ENCODE measurements around the gene FGF18. TPM values are rescaled to one million over a fixed set of nuclear protein-coding genes. Genes with fewer than 3 reads are reported as not detected.

The FGF18 gene
- total RNA-seq, 1 donor from 2014 or later, result 0.82 TPM

GRCh38 chr5:171462928-171463861 is 43.7 kb downstream of the FGF18 start:
- FAIRE-seq, result no peak
- no peak for DNase-seq (ENCODE audit: low spot score in 2 of 2)

- DNase-seq (ENCODE audit: low spot score in 2 of 2), result no peak
- no peak for FAIRE-seq
These were observed 44.4 kb downstream of the FGF18 start for GRCh38 chr5:171463862-171464229.

- FAIRE-seq, result no peak
These were observed 45.4 kb downstream of the FGF18 start for GRCh38 chr5:171464829-171465228.

GRCh38 chr5:171467107-171467506 is 47.7 kb downstream of the FGF18 start:
- no peak for DNase-seq (ENCODE audit: low spot score in 2 of 2)
- no peak for FAIRE-seq

More at GRCh38 chr5:171464829-171465228, 45.4 kb downstream of the FGF18 start:
- DNase-seq (ENCODE audit: low spot score in 2 of 2), result no peak

- no peak for DNase-seq (ENCODE audit: low spot score in 2 of 2)
These were observed 49.9 kb downstream of the FGF18 start for GRCh38 chr5:171469326-171469725.

GRCh38 chr5:171470420-171470819 is 51.0 kb downstream of the FGF18 start:
- no peak for DNase-seq (ENCODE audit: low spot score in 2 of 2)
- FAIRE-seq, result no peak

More at GRCh38 chr5:171469326-171469725, 49.9 kb downstream of the FGF18 start:
- no peak for FAIRE-seq

- DNase-seq (ENCODE audit: low spot score in 2 of 2) (no peak), FAIRE-seq (no peak)
These were observed 54.9 kb downstream of the FGF18 start for GRCh38 chr5:171474230-171474813.

- FAIRE-seq (no peak), DNase-seq (ENCODE audit: low spot score in 2 of 2) (no peak)
These were observed 56.1 kb downstream of the FGF18 start for GRCh38 chr5:171475596-171475995.

- FAIRE-seq (no peak), DNase-seq (ENCODE audit: low spot score in 2 of 2) (no peak)
These were observed 57.3 kb downstream of the FGF18 start for GRCh38 chr5:171476701-171477100.

- no peak for DNase-seq (ENCODE audit: low spot score in 2 of 2)
- no peak for FAIRE-seq
These were observed 57.7 kb downstream of the FGF18 start for GRCh38 chr5:171477101-171477500.

- no peak for DNase-seq (ENCODE audit: low spot score in 2 of 2)
- no peak for FAIRE-seq
These were observed 58.2 kb downstream of the FGF18 start for GRCh38 chr5:171477666-171478065.

- FAIRE-seq (no peak), DNase-seq (ENCODE audit: low spot score in 2 of 2) (no peak)
These were observed 59.7 kb downstream of the FGF18 start for GRCh38 chr5:171478946-171479775.

GRCh38 chr5:171479776-171480125 is 60.3 kb downstream of the FGF18 start:
- no peak for DNase-seq (ENCODE audit: low spot score in 2 of 2)
- FAIRE-seq, result no peak

GRCh38 chr5:171480239-171480638 is 60.8 kb downstream of the FGF18 start:
- no peak for FAIRE-seq
- no peak for DNase-seq (ENCODE audit: low spot score in 2 of 2)

- DNase-seq (ENCODE audit: low spot score in 2 of 2) (no peak), FAIRE-seq (no peak)
These were observed 62.4 kb downstream of the FGF18 start for GRCh38 chr5:171481571-171482433.

- DNase-seq (ENCODE audit: low spot score in 2 of 2) (no peak), FAIRE-seq (no peak)
These were observed 62.9 kb downstream of the FGF18 start for GRCh38 chr5:171482434-171482730.

GRCh38 chr5:171483551-171484135 is 64.2 kb downstream of the FGF18 start:
- DNase-seq (ENCODE audit: low spot score in 2 of 2) (no peak), FAIRE-seq (no peak)

- FAIRE-seq (no peak), DNase-seq (ENCODE audit: low spot score in 2 of 2) (no peak)
These were observed 65.0 kb downstream of the FGF18 start for GRCh38 chr5:171484460-171484899.

GRCh38 chr5:171485668-171486067 is 66.2 kb downstream of the FGF18 start:
- DNase-seq (ENCODE audit: low spot score in 2 of 2), result no peak
- FAIRE-seq, result no peak

- no peak for FAIRE-seq
- no peak for DNase-seq (ENCODE audit: low spot score in 2 of 2)
These were observed 67.2 kb downstream of the FGF18 start for GRCh38 chr5:171486613-171487012.

Data from frontal cortex (tissue), 4 donors.